Stimulated activated CD4-positive, alpha-beta T cell treated with anti-CD3 and anti-CD28 coated beads, Interleukin-4, amount 100 ng/mL, for 4 hours (primary cell): ENCODE results near the gene GLDC.
"Not testable (repeated sequence)": the region's sequence is repeated elsewhere in the genome, so short reads cannot be mapped to it uniquely, and the experiment has no call there.

Experiments used
- DNase-seq, 2 experiments: peaks; one replicate each; pipeline ENCODE4 v3.0.0-alpha.2; 2020

GLDC gene

GRCh38 chr9:6645355-6646292, at the start of gene GLDC:
Gene GLDC (minus strand): TSS chr9:6645729. CDS start chr9:6645499, 230 bp downstream.
- DNase-seq: peak; percentile 41 to 49

DNA sequence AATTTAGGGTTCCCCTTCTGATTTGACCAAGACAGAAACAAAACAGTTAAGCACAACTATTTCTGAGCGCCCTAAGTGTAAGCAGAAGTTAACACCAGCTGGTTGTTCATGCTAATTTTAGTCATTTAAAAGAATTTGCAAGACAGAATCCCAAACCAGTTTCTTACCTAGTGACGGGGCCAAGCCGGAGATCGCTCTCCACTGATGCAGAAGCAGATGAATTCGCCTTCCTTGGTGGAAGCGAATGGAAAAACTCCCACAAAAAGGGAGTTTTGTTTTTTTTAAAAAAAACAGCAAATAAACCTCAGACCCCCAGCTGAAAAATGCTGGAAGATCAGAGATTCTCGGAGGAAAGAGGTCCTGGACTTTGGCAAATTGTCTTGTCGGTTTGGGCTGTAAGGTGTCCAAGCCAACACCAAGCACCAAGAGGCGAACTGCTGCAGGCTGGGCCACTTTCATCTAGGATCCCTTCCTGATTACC, 47.4 kb upstream of the GLDC start:
- no peak for DNase-seq

DNA sequence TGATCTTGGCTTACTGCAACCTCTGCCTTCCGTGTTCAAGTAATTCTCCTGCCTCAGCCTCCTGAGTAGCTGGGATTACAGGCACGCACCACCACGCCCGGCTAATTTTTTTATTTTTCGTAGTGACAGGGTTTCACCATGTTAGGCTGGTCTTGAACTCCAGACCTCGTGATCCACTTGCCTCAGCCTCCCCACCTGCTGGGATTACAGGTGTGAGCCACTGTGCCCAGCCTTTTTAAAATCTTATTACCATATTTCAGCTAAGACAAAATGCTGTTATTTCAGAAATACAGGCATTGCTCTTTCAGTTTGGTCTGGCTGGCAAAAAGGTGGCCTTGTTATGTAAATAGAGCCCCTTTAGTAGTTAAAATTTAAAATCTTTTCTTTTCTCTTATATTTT, 46.9 kb upstream of the GLDC start:
- no peak for DNase-seq

GRCh38 chr9:6690675-6691070, 45.1 kb upstream of the GLDC start:
- DNase-seq: not testable (repeated sequence)

DNA sequence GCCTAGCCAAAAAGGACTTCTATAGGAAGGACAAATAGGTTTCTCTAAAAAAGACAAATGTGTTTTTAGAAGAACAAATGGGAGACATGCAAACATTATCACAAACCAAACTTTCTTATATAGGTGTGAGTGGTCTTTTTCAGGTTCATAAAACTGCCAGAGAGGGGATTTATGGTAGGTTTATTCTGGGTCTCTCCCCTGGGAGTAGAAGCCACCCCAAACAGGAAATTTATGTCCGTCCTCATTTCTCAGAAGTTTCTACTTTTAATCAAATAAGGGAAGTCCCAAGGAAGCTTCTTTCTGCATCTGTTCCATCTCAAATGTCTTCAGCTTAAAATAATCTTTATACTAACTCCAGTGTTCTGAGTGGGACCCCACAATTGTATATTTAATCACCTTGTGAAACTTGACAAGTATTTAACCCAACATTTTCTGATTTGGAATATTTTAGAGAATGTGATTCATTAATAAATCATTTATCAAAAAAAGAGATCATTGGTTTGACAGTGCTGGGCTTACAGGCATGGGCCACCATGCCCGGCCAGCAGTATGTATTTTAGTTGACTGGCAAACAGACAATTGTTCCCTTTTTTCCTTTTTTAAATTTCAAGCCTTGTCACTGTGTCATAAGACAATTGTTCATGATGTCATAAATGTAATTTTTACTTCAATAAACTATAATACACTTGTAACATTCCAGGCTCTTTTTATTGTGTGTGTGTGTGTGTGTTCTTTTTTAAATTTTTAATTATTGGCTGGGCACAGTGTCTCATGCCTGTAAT, 44.6 kb upstream of the GLDC start:
- DNase-seq: no peak

DNA sequence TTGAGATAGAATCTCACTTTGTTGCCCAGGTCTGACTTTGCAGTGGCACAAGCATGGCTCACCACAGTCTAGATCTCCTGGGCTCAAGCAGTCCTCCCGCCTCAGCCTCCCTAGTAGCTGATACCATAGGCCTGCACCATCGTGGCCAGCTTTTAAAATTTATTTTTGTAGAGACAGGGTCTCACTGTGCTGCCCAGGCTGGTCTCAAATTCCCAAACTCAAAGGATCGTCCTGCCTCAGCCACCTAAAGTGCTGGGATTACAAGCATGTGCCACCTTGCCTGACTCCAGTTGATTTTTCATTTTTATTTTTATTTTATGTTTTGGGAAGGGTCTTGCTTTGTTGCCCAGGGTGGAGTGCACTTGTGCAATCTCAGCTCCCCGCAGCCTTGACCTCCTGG, 41.7 kb upstream of the GLDC start:
- no peak for DNase-seq

- no peak for DNase-seq
Measured at GRCh38 chr9:6686396-6686795, 40.9 kb upstream of the GLDC start.

DNA sequence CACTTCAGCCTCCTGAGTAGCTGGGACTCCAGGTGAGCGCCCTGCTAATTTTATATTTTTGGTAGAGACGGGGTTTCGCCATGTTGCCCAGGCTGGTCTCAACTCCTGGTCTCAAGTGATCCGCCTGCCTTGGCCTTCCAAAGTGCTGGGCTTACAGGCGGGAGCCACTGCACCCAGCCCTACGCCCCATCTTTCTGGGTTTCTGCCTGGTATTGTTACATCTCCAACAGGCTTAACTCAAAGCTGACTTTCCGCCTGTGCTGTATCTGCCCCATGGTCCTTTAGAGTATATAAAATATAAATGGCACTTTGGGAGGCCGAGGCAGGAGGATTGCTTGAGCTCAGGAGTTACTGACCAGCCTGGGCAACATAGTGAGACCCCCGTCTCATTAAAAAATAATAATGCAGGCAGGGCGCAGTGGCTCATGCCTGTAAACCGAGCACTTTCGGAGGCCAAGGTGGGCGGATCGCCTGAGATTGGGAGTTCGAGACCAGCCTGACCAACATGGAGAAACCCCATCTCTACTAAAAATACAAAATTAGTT, 36.5 kb upstream of the GLDC start:
- no peak for DNase-seq

GRCh38 chr9:6681147-6681956, 35.8 kb upstream of the GLDC start:
- peak; percentile 86 to 93 for DNase-seq

DNA sequence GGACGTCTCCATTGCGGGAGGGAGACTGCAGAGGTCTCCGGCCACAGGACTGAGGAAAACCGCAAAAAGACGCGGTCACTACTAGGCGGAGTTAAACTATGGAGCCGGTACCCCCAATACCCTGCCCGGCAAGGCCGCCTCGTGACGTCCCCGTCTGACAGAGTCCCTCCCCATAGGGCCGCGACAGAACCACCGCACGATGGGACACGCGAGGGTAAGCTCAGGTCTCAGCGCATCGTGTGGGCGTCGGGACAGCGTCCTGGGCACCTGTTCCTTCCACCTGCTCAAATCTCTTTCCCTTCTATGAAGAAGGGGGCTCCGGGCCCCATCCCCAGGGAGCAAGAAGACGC, 35.2 kb upstream of the GLDC start:
- DNase-seq: peak; percentile 63 to 77

- no peak for DNase-seq
Measured at GRCh38 chr9:6677803-6678202, 32.3 kb upstream of the GLDC start.

DNA sequence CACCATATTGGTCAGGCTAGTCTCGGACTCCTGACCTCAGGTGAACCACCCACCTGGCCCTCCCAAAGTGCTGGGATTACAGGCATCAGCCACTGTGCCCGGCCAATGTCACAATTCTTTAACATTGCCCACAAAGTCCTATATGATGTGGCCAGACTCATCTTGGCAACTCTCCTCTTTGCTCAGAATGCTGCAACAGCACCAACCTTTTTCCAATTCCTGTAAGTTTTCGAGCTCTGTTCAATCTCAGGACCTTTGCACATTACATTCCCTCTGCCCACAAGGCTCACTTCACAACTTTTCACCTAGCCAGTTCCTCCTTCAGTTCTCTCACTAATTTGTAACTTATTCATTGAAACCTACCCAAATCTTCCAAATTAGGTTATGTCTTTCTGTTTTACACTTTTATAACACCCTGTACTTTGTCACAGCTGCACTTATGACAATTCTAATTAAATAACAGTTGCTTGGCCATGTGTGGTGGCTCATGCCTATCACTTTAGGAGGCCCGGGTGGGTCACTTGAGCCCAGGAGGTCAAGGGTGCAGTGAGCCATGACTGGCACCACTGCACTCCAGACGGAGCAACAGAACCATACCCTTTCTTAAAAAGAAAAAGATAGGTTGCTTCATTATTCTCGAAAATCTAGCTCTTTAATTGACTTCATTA, 30.9 kb upstream of the GLDC start:
- DNase-seq: no peak

- DNase-seq: no peak
Measured at GRCh38 chr9:6675268-6675667, 29.7 kb upstream of the GLDC start.

DNA sequence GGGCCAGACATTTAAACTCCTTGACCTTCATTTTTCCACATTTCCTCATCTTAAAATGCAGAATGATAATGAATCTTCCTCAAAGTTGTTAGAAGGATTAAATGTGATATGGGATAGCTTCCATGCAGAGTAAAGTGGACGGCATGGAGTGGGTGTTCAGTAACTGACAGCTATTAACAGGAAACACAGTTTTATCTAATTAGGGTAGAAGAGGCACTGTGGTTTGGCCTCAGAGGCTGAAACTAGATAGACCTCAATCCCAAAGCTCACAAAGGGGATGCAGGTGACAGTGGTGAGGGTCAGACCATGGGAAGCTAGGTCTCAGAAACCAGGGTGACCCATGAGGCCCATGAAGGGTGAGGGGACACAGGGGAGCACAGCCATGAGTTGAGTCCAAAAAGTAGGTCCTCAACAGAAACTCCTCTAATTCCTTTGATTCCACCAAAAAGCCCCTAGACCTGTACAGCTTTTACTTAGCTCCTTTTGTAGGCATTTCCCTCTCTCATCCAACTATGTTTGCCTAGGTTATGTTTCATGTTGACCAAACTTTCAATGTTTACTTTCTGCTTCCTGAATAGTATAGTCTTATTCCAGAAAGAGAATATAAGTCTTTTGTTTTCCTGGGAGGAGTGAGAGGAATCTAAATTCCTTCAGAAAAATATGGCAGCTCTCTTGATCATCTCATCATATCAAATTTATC, 27.9 kb upstream of the GLDC start:
- DNase-seq: no peak

DNA sequence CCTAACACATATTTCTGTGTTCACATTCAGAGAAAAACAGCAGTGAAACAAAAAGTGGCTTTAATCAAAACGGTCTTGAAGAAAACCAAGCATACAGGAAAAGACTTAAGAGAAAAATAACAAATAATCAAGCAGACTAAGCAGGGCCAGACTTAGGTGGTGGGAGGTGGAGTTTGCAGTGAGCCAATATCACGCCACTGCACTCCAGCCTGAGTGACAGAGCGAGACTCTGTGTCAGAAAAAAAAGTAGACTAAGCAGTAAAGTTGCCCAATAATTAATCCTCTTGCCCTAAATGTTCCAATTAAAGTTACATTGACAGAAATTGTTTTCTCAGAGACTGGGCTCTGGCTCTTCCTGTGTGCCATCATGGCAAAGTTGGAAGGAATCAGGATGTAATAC, 26.6 kb upstream of the GLDC start:
- DNase-seq: no peak

- DNase-seq: no peak
Measured at GRCh38 chr9:6671416-6671815, 25.9 kb upstream of the GLDC start.

DNA sequence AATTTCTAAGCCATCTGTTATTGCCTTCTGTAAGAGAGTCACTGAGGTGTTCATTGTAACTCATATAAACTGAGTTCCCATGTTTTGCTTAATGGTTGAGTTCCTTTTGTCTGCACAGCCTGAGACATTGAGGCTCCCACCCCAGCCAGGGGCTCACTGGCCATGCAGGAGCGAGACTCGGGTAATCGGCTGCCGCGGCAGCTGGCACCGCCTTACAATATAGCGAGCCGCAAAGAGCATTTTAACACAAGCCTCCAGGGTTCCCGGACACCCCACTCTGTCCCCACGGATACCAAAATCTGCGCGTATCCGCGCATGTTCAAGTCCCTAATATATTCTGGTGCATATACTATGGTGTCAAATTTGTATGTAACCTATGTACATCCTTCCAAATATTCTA, 24.4 kb upstream of the GLDC start:
- no peak for DNase-seq

GRCh38 chr9:6667633-6668280, 22.2 kb upstream of the GLDC start:
- DNase-seq: no peak

DNA sequence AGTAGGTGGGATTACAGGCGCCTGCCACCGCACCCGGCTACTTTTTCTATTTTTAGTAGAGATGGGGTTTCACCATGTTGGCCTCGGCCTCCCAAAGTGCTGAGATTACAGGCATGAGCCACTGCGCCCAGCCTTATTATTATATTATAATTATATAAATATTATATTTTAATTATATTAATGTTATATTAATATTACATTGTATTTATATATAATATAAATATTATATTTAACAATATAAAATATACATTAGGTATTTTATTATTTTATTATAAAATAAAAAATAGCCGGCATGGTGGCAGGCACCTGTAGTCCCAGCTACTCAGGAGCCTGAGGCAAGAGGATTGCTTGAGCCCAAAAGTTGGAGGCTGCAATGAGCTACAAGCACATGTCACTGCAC, 21.6 kb upstream of the GLDC start:
- no peak for DNase-seq

- DNase-seq: no peak
Measured at GRCh38 chr9:6665628-6666027, 20.1 kb upstream of the GLDC start.

- no peak for DNase-seq
Measured at GRCh38 chr9:6664204-6664680, 18.7 kb upstream of the GLDC start.
